Measurements from ENCODE around the gene MTCH2.

MTCH2 gene

DNA sequence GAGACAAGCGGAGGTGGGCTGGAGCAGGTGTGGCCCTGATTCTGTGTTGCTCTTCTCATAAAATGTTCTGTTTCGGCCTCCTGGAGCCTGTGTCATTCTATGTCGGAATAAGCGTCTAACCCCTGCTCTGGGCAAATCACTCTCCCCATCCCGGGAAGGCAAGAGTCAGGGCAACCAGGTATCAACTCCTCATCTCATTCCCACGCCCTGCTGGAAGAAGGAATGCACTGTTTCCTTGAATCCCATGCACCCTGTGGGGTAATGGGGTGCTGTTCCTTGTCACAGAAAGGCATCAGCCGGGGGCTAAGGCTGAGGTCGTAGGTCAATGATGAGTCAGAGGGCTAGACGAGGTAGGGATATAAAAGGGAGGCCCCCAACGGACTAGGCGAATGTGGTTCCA lies 53.2 kb downstream of the MTCH2 start:
- DNase-seq = no peak

DNA sequence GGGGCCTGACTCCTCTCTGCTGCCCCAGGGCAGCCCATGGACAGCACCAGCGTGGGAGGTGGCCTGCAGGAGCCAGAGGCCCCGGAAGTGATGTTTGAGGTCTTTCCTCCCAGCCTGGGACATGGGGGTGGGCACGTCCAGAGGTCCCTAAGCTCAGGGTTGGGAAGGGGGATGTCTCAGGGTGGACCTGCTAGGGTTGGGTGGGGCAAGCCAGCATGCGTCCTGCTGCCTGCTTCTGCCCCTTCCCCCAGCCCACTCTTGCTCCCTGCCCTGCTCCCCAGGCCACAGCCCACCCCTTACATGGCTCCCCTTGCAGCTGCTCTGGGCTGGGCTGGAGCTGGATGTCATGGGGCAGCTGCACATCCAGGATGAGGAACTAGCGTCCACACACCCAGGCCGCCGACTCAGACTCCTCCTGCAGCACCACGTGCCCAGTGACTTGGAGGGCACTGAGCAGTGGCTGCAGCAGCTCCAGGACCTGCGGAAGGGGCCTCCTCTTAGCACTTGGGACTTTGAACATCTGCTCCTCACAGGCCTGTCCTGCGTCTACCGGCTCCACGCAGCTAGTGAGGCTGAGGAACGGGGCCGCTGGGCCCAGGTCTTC lies 54.5 kb downstream of the MTCH2 start:
- DNase-seq = peak; percentile 86 to 93

DNA sequence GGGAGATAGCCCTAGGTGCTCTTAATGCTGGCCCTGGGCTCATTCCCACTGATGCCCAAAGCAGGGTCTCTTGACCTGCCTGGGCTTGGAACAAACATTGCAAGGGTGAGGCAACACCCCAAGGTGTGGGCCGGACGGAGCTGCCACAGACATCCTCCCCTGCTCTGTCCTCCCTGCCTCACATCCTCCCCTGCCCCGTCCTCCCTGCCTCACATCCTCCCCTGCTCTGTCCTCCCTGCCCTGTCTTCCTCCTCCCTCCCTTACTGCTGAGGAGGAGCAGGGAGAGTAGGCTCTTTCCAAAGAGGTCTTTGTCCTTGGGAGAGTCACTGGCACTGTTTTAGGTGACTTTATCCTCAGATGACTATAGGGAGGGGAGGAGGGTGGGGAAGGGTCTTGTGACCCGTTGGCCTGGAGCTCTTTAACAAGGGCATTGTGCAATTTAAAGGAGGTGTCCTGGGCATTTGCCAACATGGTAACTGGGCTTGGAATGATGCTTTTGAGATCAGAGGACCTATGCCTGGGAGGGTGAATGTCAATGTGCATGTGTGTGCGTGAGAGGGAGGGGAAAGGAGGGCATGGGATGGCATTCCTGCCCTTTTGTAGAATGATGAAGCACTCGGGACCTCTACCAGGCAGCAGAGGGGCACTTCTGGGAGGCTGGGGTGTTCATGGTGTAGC lies 55.2 kb downstream of the MTCH2 start:
- DNase-seq = no peak

DNA sequence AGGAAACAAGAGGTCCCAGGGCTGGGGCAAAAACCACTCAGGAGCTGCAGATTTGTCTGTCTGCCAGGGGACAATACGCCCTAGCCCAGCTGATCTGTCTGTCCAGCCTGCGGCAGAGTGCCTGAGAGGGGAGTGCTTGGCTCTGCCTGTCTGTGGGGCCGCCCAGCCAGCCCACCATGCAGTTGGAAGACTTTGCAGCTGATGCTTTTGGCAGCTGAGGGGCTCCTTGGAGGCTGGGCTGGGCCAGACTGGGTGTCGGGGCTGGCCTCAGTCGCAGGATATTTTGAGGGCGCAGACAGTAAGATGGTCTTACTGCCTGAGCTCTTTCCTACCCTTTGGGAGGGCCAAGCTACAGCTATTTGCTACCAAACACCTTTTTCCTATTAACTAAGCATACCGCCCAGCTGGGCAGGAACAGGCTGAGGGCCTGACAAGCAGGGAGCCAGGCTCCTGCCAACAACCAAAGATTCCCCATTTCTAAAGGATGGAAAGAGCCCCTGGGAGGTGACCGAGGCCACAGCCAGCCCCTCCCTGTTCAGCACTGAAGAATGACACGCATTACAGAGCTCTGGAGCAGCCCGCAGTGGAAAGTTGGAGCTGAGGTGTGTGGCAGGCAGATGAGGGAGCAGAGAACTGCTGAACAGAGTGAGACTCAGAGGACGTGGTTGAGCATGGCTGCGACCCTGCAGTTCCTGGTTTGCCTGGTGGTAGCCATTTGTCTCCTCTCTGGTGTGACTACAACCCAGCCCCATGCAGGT lies 56.1 kb downstream of the MTCH2 start, which contains the start of gene FAM180B:
Gene FAM180B (plus strand): TSS at position 581 of the 758 bp plus-strand sequence. CDS start 91 bp downstream, at position 672.
- DNase-seq = no peak

DNA sequence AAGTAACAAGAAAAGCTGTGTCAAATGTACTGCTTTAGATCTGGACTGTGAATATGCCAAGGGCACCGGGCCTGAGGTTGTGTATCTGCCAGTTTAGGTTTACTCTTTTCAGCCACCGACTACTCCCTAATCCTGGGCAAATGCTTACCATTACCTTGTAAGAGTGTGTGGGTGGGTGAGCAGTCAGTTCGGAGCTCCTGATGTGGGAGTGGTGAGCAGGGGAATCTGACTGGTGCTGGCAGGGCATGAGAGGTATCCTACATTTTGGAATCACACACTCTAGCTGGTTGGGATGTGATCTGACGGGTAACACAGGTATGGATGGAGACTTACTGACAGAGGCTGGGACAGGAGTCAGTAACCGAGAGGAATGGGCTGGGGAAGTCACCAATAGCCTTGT lies 58.5 kb downstream of the MTCH2 start:
- DNase-seq = no peak

DNA sequence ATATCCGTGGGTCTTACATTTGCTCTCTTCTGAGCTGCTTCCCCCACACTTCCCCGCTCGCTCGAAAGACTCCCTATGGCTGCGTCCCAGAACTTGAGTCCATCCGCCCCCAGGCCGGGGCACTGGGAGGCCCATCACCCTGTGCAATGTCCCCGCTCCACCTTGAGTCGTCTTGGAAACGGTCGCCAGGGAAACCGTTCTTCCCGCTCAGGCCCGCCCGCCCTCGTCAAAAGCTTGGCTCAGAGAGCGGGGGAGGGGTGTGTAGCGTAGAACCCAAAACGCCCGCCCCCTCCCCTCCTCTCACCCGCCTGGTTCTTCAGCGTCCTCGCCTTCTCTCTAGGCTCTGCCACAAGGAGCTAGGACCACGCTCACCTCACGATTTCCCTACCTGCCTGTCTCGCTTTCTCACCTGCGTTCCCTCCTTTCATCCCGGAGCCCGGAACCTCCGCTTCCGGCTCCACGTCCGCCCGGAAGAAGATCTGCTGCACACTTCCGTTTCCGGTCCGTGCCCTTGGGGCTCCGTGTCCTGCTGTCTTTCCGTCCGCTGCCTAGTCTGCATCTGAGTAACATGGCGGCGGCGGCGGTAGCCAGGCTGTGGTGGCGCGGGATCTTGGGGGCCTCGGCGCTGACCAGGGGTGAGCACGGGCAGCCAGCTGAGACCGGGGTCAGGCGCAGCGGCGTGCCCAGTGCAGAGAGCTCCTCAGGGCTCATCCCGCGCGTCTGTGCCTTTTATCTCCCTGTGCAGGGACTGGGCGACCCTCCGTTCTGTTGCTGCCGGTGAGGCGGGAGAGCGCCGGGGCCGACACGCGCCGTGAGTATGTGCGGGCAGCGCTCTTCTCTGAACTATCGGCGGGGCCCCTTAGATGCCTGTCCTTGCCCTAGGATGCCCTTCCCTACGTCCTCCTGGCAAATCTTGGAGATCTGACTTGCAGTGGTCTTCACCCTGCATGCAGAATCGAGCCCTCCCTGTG lies 63.5 kb downstream of the MTCH2 start, which contains the start of the genes KBTBD4 and NDUFS3:
Gene KBTBD4 (minus strand): TSS at position 447 of the 971 bp plus-strand sequence. CDS start 19 bp downstream, at position 428.
Gene NDUFS3 (plus strand): TSS at position 551 of the 971 bp plus-strand sequence. CDS start 18 bp downstream, at position 569.
- peak; percentile 93 to 95 for DNase-seq

DNA sequence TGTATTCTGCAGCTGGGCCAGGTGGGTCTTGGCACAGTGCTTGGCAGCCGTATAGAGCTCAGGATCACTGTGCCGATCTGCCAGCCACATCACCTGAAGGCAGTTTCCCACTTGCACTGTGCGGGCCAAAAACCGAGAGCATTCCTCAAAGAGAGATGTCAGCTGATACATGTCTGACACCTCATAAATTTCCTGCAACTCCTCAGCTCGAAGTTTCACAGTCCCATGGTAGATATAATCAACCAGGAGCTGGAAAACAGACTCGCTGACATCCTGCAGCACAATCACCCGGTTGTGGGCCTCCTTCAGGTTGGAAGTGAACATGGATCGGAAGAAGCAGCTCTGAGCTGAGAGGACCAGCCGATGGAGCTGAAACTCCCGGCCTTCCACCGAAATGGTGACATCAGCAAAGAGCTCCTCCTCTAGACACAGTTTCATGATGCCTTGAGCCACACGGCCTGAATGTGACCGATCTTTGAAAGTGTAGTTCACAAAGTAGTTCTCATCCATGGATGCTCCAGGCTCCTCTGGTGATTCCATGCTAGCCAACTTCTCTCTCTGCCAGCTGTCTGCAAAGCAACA lies 64.8 kb downstream of the MTCH2 start:
- DNase-seq = no peak

DNA sequence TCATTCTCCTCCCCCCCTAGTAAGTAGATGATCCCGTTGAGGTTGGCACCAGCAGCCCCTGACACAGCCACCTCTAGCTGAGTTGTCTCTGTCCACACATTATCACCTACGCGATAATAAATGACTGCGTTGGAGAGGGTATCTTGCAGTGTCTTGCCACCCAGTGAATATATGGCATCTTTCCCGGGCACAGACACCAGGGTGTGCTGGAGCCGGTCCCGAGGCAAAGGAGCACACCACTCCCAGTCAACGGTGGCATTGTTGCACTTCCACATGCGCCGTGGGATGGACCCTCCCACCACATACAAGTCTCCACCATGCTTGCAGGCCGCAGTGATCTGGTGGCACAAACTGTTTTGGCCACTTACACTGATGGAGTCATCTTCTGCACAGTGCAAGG lies 69.0 kb downstream of the MTCH2 start:
- DNase-seq = no peak

DNA sequence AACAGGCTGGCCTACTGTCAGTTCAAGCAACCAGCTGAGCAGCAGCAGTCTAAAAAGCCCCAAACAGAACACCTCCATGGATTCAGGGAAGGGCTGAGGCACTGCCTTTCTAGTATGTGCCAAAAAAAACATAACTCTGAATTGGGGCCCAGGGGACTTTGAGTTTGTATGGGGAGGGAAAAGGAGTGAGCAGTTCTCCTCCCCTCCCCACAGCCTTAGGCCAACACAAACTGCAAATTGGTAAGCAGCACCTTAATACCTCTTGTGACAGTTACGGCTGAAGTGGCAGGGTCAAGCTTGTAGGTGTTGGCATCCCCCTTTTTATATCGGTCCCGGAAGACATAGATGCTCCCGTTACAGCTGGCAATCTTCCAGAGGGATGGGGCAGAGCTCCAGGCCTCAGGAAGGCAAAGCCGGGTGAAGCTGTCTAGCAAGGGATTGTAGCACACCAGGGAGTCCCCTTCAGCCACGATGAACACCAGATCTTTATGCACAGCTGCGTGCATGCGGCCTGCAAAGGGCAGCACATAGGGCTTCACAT lies 69.6 kb downstream of the MTCH2 start:
- no peak for DNase-seq

DNA sequence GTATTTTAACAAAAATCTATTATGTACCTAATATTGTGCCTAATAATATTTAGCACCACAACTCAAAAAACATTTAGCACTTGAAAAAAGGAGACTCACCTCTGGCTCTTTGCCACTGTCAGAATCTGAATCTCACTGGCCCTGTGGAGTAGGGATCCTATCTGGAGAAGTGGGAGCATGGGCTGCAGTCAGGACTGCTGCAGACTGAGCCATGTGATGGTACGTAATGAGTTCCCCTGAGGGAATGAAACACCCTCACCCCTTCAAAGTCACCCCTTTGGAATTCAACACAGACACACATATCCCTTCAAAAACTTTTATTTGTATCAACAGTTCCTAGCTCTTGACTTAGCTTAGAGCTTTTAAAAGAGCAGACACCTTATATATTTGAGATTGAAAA lies 70.5 kb downstream of the MTCH2 start:
- no peak for DNase-seq

DNA sequence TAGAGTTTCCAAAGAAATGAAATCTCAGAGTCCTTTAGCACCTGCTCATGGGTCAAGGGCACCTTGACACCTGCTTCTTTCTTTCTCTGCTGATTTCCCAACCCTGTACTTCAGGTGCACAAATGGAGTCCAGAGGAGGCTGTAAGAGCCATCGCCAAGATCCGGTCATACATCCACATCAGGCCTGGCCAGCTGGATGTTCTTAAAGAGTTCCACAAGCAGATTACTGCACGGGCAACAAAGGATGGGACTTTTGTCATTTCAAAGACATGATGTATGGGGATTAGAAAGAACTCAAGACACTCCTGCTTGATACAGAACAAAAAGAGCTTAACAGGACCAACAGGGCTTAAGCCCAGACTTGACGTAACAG lies 71.0 kb downstream of the MTCH2 start:
- no peak for DNase-seq

DNA sequence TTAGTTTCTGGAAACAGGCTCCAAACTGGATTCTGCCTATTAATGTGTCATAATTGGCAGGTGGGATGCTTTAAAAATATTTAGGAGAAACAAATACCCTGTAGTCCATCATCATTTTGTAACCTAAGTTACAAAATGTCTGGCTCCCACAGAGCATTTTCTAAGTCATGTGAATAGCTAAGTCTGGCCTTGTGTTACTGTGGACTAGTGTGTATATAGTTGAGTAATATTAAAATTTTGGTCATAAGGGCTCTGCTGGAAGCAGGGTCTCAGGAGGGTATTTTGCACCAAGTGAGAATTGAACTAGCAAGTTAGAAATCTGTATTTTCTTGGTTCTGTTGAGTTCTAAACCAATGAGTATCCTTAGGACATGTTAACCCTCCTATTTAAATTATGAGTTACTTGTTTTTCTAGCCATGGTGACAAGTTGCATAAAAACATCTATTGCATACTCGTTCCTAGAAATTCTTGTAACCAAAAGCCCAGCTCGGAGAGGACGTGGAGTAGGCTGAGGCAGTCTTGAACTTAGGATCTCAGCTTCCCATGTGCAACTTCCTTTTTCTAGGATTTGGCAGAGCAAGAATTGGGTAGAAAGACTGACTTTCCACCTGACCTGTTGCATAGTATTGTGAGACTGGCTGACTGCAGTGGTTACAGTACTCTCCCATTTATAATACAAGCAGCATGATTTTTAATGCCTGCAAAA lies 71.6 kb downstream of the MTCH2 start:
- no peak for DNase-seq

DNA sequence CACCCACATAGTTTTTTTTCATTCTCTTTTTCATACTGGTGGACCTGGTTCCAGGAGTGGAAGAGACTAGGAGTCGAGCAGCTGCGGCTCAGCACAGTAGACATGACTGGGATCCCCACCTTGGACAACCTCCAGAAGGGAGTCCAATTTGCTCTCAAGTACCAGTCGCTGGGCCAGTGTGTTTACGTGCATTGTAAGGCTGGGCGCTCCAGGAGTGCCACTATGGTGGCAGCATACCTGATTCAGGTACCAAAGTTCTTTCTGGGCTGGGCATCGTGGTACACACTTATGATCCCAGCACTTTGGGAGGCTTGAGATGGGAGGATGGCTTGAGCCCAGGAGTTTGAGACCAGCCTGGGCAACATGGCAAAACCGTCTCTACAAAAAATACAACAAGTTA lies 72.7 kb downstream of the MTCH2 start:
- no peak for DNase-seq
